Jurkat, Clone E6-1 (cell line): ENCODE measurements around the gene DNAJC27.

Experiments
- DNase-seq: peaks from one replicate; pipeline ENCODE4 v3.0.0-alpha.2; 2011; ENCODE audit warnings: low read depth, low spot score
- H3K4me3 ChIP-seq: 2 replicates; pipeline ENCODE4 v1.5.1; 2011; ENCODE audit warnings: mild to moderate bottlenecking, low read length, control low read depth, moderate library complexity

The DNAJC27 gene

DNA sequence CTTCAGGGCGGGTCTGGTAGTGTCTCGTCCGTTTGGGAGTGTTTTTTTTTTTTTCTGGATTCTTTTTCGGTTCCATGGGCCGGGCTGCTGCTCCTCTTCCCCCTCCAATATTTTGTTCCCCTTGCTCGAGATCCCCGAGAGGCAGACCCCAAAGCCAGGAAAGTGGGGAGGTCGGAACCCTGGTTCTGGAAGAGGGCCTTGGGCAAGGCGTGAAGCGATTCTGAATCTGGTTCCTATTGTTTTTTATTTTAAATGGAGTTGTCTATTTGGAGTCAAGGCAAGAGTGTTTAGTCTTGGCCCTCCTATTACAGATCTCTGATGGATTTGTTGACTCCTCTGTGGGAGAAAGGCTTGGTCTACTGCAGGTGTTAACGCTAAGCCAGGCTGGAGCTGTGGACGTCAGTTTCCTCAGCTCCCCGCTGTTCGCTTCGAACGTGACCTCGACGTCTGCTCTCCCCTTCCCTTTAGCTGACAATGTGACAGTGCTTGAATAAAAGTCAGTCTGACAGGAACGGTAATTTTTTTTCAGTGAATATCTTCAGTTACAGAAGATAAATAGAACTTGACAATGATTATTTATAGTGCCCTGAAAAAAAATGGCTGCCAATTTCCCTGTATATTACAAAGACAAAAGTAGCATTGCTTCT, 683 bp upstream of the DNAJC27 start:
- DNase-seq = peak; percentile 51
- H3K4me3 ChIP-seq = peak overlapping the region; percentile 91

DNA sequence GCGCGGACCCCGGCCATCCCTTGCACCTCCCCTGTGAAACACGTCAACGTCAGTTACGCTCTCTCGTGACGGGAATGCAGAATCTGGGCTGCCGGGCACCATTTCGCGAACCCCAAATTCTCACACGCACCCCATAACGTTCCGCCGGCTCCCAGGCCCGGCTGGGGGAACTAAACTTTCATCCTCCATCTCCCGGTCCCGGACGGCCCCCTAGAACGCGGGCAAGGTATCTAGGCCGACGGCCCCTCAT, 544 bp downstream of the DNAJC27 start:
- peak overlapping the region; percentile 91 for H3K4me3 ChIP-seq
- no peak for DNase-seq

DNA sequence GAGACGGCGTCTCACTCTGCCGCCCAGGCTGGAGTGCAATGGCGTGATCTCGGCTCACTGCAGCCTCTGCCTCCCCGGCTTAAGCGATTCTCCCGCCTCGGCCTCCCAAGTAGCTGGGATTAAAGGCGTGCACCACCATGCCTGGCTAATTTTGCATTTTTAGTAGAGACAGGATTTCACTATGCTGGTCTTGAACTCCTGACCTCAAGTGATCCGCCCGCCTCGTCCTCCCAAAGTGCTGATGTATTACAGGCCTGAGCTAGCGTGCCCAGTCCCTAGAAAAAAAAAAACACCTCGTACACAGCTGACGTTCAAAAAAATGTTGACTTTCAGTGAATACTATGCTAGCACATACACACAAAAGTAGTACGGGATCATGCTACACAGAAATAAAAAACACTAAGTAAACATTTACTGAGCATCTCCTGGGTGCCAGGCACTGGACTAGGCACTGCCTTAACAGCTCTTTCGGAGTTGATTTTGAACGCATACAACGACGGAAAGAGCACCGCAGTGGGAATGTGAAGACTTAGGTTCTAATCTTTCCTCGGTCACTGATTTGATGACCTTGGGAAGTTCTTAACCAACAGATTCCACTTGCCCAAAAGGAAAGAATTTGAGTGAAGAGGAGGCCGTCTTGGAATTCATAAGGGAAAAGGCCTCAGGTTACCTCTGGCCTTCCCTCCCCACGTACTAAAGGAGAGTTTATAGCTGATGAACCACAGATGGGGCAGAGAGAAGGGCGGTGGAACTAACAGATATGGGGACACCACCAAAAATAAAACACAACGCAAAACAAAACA, 1.1 kb downstream of the DNAJC27 start:
- peak overlapping the region; percentile 91 for H3K4me3 ChIP-seq
- DNase-seq = peak; percentile 12

DNA sequence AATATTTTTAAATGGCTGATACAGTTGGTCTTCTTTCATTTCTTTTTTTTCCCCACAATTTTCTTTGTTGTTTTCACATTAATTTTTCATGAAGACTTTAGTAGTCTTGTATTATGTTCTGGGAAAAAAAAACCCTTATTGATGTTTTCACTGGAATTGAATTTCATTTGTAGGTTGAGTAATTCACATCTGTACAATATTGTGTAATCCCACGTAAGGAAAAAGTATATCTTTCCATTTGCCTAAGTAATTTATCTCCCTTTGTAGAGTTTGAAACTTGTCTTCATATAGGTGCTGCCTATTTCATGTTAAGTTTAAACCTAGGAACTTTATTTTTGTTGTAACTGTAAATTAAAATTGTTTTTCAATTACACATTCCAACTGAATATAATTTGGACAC, 2.0 kb downstream of the DNAJC27 start:
- H3K4me3 ChIP-seq = no peak overlapping the region
- DNase-seq = no peak

DNA sequence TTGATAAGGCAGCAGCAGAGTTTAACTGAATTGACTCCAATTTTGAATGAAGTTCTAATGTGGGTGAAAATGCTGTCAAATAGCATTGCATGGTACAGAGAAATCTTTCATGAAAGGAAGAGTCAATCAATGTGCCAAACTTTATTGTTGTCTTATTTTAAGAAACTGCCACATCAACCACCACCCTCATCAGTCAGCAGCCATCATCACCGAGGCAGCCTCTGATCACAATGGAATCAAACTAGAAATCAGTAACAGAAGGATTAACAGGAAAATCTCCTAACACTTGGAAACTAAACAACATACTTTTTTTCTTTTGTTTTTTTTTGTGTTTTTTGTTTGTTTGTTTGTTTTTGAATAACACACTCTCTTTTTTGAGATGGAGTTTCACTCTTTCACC, 9.9 kb downstream of the DNAJC27 start:
- no peak overlapping the region for H3K4me3 ChIP-seq
- no peak for DNase-seq

DNA sequence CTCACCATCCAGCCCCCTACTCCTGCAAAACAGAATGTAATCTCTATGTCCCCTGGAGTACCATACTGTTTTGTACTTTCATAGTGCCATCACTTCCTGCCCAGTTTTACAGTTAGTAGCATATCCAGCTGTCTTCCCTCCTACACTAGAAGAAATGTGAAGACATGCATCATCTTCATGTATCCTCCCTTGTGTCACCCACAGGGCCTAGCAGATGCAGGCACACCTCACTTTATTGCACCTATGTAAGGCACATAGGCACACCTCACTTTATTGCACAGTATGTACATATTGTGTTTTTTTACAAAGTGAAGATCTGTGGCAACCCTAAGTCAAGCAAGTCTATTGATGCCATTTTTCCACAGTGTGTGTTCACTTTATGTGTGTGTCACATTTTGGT, 12.0 kb downstream of the DNAJC27 start:
- DNase-seq = no peak
- no peak overlapping the region for H3K4me3 ChIP-seq

DNA sequence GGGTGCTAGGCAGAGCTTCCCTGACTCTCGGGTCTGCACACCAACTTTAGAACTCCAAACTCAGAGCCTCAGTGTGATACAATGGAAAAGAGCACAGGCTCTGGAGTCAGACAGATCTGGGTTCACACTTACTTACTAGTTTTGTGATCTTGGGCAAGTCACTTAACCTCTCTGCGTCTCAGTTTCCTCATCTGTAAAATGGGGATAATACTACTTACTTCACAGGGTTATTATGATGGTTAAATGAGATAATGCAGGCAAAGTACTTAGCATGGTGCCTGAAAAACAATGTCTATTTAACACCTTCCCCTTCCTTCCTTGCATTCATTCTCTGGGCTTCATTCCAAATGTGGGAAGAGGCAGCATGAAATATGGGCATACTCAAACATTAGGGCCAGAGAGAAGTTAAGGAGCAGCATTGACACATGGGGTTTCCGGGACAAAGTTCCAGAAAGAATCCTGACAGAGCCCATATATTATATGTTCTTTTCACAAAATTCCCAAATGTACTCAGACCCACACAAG, 13.3 kb downstream of the DNAJC27 start:
- no peak for DNase-seq
- H3K4me3 ChIP-seq = no peak overlapping the region

DNA sequence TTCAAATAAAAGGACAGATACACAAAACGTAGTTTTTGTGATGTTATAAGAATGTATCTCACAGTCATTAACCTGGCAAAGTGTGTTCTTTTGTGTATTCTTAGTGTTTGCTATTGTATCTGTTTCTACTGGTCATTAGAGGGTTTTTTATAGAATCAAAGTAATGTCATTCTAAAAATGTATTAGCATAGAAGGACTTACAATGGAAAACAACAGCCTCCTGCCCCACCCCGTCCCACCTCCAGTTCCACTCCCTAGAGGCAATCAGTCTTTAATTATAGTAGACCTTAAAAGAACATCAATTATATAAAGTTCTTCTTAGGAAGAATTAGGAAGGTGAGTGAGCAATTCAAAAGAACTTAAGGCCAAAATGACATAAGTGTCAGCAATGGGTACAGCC, 13.8 kb downstream of the DNAJC27 start:
- no peak overlapping the region for H3K4me3 ChIP-seq
- DNase-seq = no peak

DNA sequence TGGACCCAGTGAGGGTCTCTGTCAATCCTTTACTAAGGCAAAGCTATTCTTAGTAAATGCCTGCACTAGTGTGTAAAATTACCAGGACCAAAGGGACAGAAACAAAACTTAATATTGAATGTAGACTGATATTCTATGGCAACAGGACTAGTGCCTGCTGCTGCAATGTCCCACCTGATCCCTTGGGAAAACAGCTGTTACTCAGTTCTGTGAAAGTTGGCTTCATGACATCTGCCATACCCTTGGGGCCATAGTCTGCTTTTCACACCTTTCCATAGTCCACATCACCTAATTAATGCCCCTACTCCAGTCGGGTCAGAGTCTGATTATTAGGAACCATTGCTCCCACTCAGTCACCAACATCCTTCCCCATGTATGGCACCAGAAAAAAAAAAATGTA, 14.5 kb downstream of the DNAJC27 start:
- H3K4me3 ChIP-seq = no peak overlapping the region
- no peak for DNase-seq

DNA sequence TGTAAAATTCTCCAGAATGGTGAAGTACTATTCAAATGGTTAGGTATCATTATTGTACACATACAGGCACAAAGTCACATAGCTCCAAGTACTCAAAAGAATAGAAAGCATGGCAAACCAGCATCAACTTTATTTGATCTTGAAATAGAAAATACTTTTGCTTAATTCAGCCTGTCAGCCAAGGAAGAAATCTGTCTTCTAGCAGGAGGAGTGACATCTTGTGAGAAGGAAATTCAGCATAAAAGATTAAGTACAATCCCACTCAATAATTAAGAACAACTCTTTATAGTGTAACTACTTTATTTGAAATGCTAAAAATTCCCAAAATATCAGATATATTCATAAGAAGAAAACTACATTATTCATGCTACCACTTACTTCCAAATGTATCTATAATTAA, 15.8 kb downstream of the DNAJC27 start:
- H3K4me3 ChIP-seq = no peak overlapping the region
- no peak for DNase-seq

DNA sequence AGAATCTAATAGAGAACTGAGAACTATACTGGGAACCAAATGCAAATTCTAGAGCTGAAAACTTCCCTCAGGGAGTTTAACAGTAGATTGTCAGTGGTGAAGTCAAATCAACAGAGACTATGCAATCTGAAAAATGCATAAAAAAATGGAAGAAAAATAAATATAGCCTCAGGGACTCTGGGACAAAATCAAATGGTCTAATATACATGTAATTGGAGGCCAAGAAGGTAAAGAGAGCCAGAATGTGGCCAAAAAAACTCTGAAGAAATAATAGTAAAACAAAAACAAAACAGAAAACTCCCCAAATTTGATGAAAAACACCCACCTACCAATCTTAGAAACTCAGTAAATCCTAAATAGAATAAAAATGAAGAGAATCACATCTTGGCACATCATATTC, 16.5 kb downstream of the DNAJC27 start:
- no peak overlapping the region for H3K4me3 ChIP-seq
- DNase-seq = no peak

DNA sequence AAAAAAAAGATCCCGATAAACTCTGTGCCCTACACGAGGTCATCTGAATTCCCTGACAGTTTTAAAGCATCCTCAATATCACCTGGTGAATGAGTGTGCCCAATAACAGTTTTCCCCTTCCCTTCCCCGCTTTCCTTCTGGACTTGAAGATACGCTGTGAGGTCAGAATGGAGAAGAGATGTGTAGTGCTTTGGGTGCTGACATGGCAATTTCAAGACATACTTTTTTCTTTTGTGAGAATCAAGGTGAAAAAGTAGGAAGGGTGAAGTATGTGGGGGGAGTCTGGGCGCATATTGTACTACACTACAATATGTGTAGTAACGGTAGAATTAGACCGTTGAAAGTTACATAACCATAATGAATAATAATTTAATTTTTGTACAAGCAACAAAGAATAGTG, 21.7 kb downstream of the DNAJC27 start:
- no peak for DNase-seq
- no peak overlapping the region for H3K4me3 ChIP-seq

DNA sequence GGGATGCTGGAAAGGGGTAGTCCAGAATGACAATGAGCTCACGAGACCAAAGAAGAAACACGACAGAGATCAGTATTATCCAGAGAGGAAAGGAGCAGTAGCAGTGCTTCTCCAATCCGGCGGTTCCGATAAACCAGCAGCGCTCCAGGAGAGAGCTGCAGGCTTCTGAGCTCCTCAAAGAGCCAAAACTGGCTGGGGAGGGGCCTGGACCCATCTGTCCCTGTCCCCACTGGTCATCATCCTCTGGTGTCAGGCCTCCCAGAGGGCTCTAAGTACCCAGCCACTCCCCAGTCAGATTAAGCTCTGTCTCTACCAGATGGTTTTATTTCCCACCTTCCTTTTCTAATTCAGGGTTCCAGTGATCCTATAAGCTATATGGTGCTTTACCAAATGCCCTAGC, 23.2 kb downstream of the DNAJC27 start:
- H3K4me3 ChIP-seq = no peak overlapping the region
- DNase-seq = no peak

DNA sequence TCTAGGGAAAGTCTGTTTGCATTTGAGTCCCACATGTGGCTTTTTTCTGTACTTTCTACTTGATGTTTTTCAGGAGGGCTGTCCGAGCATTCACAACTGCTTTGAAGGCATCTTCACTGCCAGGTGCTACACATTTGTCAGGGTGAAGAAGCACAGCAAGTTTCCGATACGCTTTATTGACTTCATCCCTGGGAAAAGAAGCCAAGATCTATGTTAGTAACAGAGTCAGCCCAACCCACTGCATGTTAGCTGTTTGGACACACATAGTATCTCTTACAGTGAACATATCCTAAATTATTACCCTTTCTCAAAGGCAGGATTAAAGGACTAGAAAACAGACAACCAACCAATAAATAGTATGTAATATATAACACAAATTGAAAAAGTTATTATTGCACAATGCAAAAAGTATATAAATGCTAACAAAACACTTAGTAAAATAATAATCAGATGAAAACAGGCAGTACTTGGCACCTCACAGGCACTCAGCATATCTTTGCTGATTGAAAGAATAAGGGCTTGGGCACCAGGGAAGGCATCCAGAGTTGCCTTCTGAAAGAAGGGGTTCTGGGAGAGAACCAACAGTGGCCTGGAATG, 24.1 kb downstream of the DNAJC27 start:
- no peak overlapping the region for H3K4me3 ChIP-seq
- DNase-seq = no peak

DNA sequence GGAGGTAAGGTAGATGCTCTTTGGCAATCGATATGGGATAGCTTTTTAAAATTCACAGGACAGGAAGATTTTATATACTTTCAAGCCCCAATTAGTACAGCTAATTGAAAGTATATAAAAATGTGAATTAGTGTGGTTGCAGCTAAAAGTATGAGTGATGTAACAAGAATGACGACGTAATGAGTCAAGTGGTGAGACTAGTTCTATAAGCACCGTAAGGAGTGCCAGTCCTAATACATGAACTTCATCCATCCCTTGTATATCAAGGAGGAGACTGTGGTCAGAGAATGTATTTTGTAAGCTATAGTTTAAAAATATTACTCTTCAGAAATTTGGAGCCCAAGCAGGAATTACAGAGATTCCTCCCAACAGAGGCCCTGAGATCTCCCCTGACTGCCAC, 25.8 kb downstream of the DNAJC27 start:
- H3K4me3 ChIP-seq = no peak overlapping the region
- no peak for DNase-seq

DNA sequence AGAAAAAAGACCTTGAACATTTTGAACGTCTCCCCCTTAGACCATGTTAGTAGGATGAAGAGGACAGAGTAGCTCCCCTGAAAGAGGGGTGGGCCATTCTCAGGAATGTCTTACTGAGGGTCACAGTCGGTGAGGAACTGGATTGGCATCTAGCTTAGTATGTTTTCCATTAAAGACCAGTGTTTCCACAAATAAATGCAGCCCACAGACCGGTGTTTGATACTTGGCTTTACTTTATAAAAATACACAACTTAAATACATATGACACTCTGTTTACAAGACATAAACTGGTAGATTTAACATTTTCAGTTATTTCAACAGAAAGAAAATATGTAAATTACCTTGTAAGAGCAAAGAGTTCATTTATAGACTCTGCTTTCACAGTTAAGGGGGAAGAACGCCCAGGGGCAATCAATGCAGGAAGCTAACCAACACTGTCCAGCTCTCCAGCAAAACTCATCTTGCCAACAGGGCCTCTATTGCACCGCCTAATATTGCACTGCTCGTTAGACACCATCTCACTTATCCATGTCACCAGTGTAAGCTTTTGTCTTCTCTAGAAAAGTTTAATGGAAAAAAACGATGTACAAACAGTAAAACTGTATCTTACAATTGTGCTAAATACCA, 28.2 kb downstream of the DNAJC27 start:
- H3K4me3 ChIP-seq = no peak overlapping the region
- no peak for DNase-seq

DNA sequence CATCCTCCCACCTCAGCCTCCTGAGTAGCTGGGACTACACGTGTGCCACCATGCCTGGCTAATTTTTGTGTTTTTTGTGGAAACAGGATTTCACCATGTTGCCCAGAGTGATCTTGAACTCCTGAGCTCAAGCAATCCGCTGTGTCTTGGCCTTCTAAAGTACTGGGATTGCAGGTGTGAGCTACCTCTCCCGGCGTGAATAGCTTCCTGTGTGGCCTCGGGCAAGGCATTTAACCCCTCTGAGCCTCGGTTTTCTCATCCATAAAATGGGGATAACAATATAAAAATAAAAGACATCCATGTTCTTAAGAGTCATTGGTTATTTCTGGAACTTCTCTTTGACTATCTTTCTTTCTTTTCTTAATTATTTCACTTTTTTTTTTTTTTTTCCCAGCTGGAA, 32.4 kb downstream of the DNAJC27 start:
- DNase-seq = no peak
- H3K4me3 ChIP-seq = no peak overlapping the region

DNA sequence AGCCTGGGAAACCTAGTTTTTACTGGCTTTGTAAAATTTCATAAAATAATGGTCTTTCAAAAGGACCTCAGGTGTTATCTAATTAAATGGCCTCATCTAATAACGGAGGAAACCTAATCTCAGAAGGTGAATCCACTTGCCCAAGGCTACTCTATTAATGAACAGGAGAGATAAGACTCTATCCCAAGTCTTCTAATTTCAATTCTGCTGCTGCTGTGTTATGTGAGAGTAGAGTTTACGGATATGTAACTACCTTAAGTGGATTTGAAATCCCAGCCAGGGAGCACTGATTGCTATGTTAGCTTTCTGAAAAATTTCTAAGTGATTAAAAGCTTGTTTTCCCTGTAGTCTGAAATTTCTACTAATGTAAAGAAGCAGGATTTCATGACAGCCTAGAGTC, 34.5 kb downstream of the DNAJC27 start:
- no peak overlapping the region for H3K4me3 ChIP-seq
- no peak for DNase-seq

DNA sequence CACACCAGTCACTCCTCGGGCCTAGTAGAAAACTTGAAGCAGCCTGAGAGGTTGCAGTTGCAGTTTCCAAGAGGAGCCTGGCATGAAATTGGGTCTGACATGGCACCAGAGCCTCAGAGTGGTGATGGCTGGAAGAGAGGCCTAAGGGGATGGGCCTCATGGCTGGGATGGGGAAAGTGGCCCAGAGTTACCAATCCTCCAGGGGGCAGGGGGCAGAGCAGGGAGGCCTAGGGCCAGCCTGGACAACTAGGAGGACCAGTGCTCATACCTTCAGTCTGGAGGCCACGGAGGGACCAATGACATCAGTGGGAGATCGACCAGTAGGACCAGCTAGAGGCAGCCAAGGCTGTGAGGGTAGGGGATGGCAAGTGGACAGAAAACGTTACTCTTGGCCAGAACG, 36.6 kb downstream of the DNAJC27 start:
- H3K4me3 ChIP-seq = no peak overlapping the region
- DNase-seq = no peak

DNA sequence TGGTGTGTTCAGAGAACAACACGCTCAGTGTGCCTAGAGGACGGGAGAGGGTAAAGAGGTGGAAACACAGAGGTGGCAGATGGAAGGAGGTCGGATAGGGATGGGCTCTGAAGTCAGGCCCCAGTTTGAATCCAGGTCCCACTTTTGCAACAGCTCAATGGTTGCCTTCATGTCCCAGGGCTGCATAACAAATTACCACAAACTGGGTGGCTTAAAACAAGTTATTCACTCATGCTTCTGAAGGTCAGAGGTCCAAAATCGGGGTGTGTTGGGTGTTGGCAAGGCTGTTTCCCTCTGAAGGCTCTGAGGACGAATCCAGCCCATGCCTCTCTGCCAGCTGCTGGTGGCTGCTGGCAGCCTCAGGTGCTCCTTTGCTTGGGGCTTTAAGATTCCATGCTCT, 39.0 kb downstream of the DNAJC27 start:
- DNase-seq = no peak
- H3K4me3 ChIP-seq = no peak overlapping the region
